PC-9 (cell line): ENCODE measurements around the gene TMEFF1. TPM values are rescaled to one million over a fixed set of nuclear protein-coding genes. Genes with fewer than 3 reads are reported as not detected.

Experiments
- BruUV-seq: library from RNA; stranded (reverse); fragments of 400-500 nt; replicated peaks from 2 replicates; lab custom pipeline; 2021; lab: Mats Ljungman, UMichigan
- CTCF ChIA-PET: fragments of 300-600 bp; sonication (Branson Sonifier 250); formaldehyde crosslinking; loops from one replicate; lab custom pipeline; 2022; ENCODE audit warnings: antibody characterized with exemption; lab: Charles Lee
- POLR2A ChIA-PET: fragments of 300-600 bp; sonication (Branson Sonifier 250); formaldehyde crosslinking; loops from one replicate; lab custom pipeline; 2022; ENCODE audit warnings: antibody characterized with exemption; ENCODE audit not compliant: unreplicated experiment; lab: Charles Lee
- DNase-seq, 2 experiments: peaks; one replicate each; pipeline versions ENCODE4 v3.0.0 to v3.0.0-alpha.2; 2015 to 2022; ENCODE audit warnings: mixed read lengths in 1 of 2
- H2AFZ ChIP-seq: fragments of 200-600 bp; sonication (generic); 2 replicates; pipeline ENCODE4 v1.8.1; 2017; ENCODE audit warnings: antibody characterized with exemption
- H3F3A ChIP-seq: fragments of 200-600 bp; sonication (generic); 2 replicates; pipeline ENCODE4 v1.8.1; 2017; ENCODE audit warnings: antibody characterized with exemption, mild to moderate bottlenecking, low read depth; ENCODE audit not compliant: insufficient read depth
- H3K27ac ChIP-seq: fragments of 200-600 bp; sonication (generic); 2 replicates; pipeline ENCODE4 v1.6.1; 2016; ENCODE audit warnings: mixed run types
- H3K27me3 ChIP-seq: fragments of 200-600 bp; sonication (generic); 2 replicates; pipeline ENCODE4 v1.6.1; 2016; ENCODE audit warnings: low read depth, mixed run types; ENCODE audit not compliant: insufficient read depth
- H3K36me3 ChIP-seq: fragments of 200-600 bp; sonication (generic); 2 replicates; pipeline ENCODE4 v1.6.1; 2016; ENCODE audit warnings: low read depth, mixed run types
- H3K4me1 ChIP-seq: fragments of 200-600 bp; sonication (generic); replicated peaks from 2 replicates; pipeline ENCODE4 v1.6.1; 2016; ENCODE audit warnings: mixed run types; ENCODE audit not compliant: insufficient read depth
- H3K4me2 ChIP-seq: fragments of 200-600 bp; sonication (generic); 2 replicates; pipeline ENCODE4 v1.6.1; 2017; ENCODE audit warnings: mixed run types
- H3K4me3 ChIP-seq: fragments of 200-600 bp; sonication (generic); 2 replicates; pipeline ENCODE4 v1.6.1; 2016; ENCODE audit warnings: mixed run types
- H3K79me2 ChIP-seq: fragments of 200-600 bp; sonication (generic); 2 replicates; pipeline ENCODE4 v1.6.1; 2017; ENCODE audit warnings: low read depth, mixed run types
- H3K9me2 ChIP-seq: fragments of 200-600 bp; sonication (generic); 2 replicates; pipeline ENCODE4 v1.8.1; 2017; ENCODE audit warnings: mild to moderate bottlenecking; ENCODE audit not compliant: insufficient read depth
- H3K9me3 ChIP-seq: fragments of 200-600 bp; sonication (generic); 2 replicates; pipeline ENCODE4 v1.8.1; 2016; ENCODE audit warnings: low read depth; ENCODE audit not compliant: insufficient read depth
- H4K20me1 ChIP-seq: fragments of 200-600 bp; sonication (generic); 2 replicates; pipeline ENCODE4 v1.8.1; 2017; ENCODE audit not compliant: insufficient read depth
- CTCF ChIP-seq: fragments of 200-600 bp; sonication (generic); conservative IDR thresholded peaks from 2 replicates; pipeline ENCODE4 v1.6.1; 2017; ENCODE audit warnings: mixed run types, antibody characterized with exemption, mild to moderate bottlenecking, moderate library complexity
- EZH2 ChIP-seq: fragments of 200-600 bp; sonication (generic); IDR thresholded peaks from 2 replicates; pipeline ENCODE4 v1.8.0; 2017; ENCODE audit warnings: antibody characterized with exemption, low read depth
- intact Hi-C: fragments of 100-400 bp; cut with micrococcal nuclease; formaldehyde crosslinking; loops from one replicate; pipeline ENCODE4 v1.10.0; 2022; ENCODE audit not compliant: unreplicated experiment
- total RNA-seq: library from RNA; stranded (reverse); gene quantifications from 2 replicates; pipeline ENCODE4 v1.2.3, GENCODE V29; 2021

Gene TMEFF1
- total RNA-seq, 1 experiment from 2014 or later, result 1.1 TPM

- no peak overlapping the region for H2AFZ ChIP-seq
- 0 out of 2 replicates have a peak, but pooled peaks cover 5% of the 10 kb centered on the region for H3K9me3 ChIP-seq
- H3K36me3 ChIP-seq, result no peaks in the 10 kb centered on the region
- no peak overlapping the region for H3K27ac ChIP-seq
- no peaks in the 10 kb centered on the region for H3K79me2 ChIP-seq
- no peak for DNase-seq
- TF ChIP-seq EZH2, result no peak
- TF ChIP-seq CTCF, result no peak
- no peaks in the 10 kb centered on the region for H3K27me3 ChIP-seq
- intact Hi-C loops, result no loop called here
- H3K4me1 ChIP-seq, result peaks cover 15% of the 10 kb centered on the region
- ChIA-PET POLR2A (interaction anchor here (0.7 kb wide), 1 partner anchor 123 kb away, joined by 6 read pairs; no protein-coding TSS in a partner anchor), CTCF (no interaction called here)
- H3K9me2 ChIP-seq, result no peaks in the 10 kb centered on the region
- H3F3A ChIP-seq, result peaks cover 12% of the 10 kb centered on the region; the same call in 1 of the 2 replicates
- H3K4me2 ChIP-seq, result no peak overlapping the region
- no TSS peak for BruUV-seq
- H4K20me1 ChIP-seq, result no peaks in the 10 kb centered on the region
- H3K4me3 ChIP-seq, result no peak overlapping the region
Observed at GRCh38 chr9:100589582-100589981, 116.6 kb downstream of the TMEFF1 start.

- 0 out of 2 replicates have a peak, but pooled peaks cover 5% of the 10 kb centered on the region for H3K9me3 ChIP-seq
- no TSS peak for BruUV-seq
- H3K79me2 ChIP-seq, result no peaks in the 10 kb centered on the region
- no peak overlapping the region for H3K4me2 ChIP-seq
- no peaks in the 10 kb centered on the region for H3K36me3 ChIP-seq
- peaks cover 15% of the 10 kb centered on the region for H3K4me1 ChIP-seq
- POLR2A ChIA-PET, result no interaction called here
- intact Hi-C loops, result loop anchor here (10.0 kb wide), 1 partner anchor 366 kb away; no protein-coding TSS in a partner anchor
- CTCF ChIA-PET, result interaction anchor here (0.6 kb wide), 1 partner anchor 73 kb away, joined by 3 read pairs; no protein-coding TSS in a partner anchor
- H4K20me1 ChIP-seq, result no peaks in the 10 kb centered on the region
- no peaks in the 10 kb centered on the region for H3K9me2 ChIP-seq
- DNase-seq, result no peak
- H2AFZ ChIP-seq, result no peak overlapping the region
- H3K27me3 ChIP-seq, result no peaks in the 10 kb centered on the region
- no peak overlapping the region for H3K4me3 ChIP-seq
- TF ChIP-seq EZH2, result no peak
- no peak for TF ChIP-seq CTCF
- H3F3A ChIP-seq, result peaks cover 12% of the 10 kb centered on the region; the same call in 1 of the 2 replicates
- no peak overlapping the region for H3K27ac ChIP-seq
Observed at GRCh38 chr9:100590481-100590880, 117.5 kb downstream of the TMEFF1 start.

- DNase-seq, result no peak
- Histone ChIP-seq H3K36me3 (no peaks in the 10 kb centered on the region), H3F3A (peaks cover 12% of the 10 kb centered on the region; the same call in 1 of the 2 replicates), H3K4me2 (no peak overlapping the region), H2AFZ (no peak overlapping the region), H3K79me2 (no peaks in the 10 kb centered on the region), H3K4me3 (no peak overlapping the region), H3K9me2 (no peaks in the 10 kb centered on the region), H4K20me1 (no peaks in the 10 kb centered on the region), H3K9me3 (0 out of 2 replicates have a peak, but pooled peaks cover 5% of the 10 kb centered on the region), H3K27ac (no peak overlapping the region), H3K4me1 (peaks cover 15% of the 10 kb centered on the region), H3K27me3 (no peaks in the 10 kb centered on the region)
- TF ChIP-seq CTCF (no peak), EZH2 (no peak)
- ChIA-PET CTCF (interaction anchor here (0.6 kb wide), 1 partner anchor 74 kb away, joined by 3 read pairs; no protein-coding TSS in a partner anchor), POLR2A (no interaction called here)
- no TSS peak for BruUV-seq
- intact Hi-C loops, result loop anchor here (10.0 kb wide), 1 partner anchor 366 kb away; no protein-coding TSS in a partner anchor
Observed at GRCh38 chr9:100591139-100591538, 118.2 kb downstream of the TMEFF1 start.
